GM12873 (cell line): ENCODE results near the gene STAT4.

Source experiments
- TF ChIP-seq, protein P1 (sequence below): IDR thresholded peaks from 2 replicates; pipeline ENCODE4 v1.5.1; 2012; ENCODE audit warnings: low read depth, mild to moderate bottlenecking, moderate library complexity, low read length, control low read depth; ENCODE audit not compliant: insufficient read depth; ENCODE audit errors: missing control alignments

Gene STAT4

DNA sequence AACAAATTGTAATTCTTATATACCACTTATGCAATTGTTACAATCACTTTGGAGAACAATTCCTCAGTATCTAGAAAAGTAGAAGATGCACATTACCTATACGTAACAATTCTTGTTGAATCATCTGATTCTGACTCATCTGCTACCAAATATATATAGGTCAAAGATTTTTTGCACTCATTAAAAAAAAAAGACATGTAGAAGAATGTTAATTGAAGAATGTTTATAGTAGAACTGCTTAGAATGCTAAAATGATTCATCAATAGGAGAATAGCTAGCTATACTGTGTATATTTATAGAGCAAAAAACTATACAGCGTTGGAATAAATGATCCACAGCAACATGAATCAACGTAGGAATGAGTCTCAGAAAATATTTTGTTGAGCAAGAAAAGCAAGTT is 107.4 kb downstream of the STAT4 start:
- TF ChIP-seq, protein P1, sequence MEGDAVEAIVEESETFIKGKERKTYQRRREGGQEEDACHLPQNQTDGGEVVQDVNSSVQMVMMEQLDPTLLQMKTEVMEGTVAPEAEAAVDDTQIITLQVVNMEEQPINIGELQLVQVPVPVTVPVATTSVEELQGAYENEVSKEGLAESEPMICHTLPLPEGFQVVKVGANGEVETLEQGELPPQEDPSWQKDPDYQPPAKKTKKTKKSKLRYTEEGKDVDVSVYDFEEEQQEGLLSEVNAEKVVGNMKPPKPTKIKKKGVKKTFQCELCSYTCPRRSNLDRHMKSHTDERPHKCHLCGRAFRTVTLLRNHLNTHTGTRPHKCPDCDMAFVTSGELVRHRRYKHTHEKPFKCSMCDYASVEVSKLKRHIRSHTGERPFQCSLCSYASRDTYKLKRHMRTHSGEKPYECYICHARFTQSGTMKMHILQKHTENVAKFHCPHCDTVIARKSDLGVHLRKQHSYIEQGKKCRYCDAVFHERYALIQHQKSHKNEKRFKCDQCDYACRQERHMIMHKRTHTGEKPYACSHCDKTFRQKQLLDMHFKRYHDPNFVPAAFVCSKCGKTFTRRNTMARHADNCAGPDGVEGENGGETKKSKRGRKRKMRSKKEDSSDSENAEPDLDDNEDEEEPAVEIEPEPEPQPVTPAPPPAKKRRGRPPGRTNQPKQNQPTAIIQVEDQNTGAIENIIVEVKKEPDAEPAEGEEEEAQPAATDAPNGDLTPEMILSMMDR = no peak

- TF ChIP-seq, protein P1 = no peak
Observed at GRCh38 chr2:191041418-191042161, 109.2 kb downstream of the STAT4 start.

GRCh38 chr2:191039616-191040015 is 111.2 kb downstream of the STAT4 start:
- TF ChIP-seq, protein P1 = no peak

GRCh38 chr2:191038741-191039140 is 112.1 kb downstream of the STAT4 start:
- TF ChIP-seq, protein P1 = no peak

DNA sequence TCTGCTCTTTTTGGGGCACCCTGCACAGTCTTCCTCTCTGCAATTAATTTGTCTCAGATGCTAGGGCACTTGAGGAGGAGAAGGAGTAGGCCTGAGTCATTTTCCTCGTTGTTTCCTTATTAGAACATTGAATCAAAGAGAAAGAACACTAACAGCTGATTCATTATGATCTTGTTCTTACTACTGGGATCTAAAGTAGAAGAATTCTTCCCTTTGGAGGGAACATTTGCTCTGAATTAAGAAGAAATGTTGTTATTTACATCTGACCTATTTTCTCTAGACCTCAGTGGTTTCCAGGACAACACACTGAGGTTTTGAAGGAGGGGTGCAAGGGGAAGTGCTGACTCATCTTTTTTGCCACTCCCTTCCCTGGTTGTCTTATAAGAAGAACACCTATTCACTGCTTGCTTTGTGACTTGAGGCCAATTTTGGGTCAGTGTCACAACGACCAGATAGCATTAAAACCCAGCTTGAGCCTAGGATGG is 112.5 kb downstream of the STAT4 start:
- TF ChIP-seq, protein P1 = no peak

GRCh38 chr2:191037351-191037750 is 113.4 kb downstream of the STAT4 start:
- TF ChIP-seq, protein P1 = no peak

DNA sequence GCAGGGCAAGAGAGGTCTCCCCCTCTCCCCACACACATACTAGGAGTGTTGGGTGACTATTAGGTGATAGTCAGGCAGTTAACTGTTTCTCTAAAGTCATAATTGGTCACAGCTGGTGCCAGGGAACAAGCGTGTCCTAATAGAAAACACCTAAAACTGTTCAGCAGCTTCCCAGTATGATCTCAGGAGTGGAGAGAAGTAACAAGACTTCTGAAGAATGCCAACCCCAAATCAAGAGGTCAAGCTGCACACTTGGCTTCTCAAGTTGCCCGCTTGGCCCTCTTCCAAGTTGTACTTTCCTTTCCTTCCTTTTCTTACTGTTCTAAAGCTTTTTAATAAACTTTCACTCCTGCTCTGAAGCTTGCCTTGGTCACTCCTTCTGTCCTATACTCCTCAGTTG is 114.4 kb downstream of the STAT4 start:
- TF ChIP-seq, protein P1 = no peak
